Measurements from ENCODE around the gene DTX2. TPM values are rescaled to one million over a fixed set of nuclear protein-coding genes. Genes with fewer than 3 reads are reported as not detected.
A peak's percentile ranks its signal among the peaks of the same experiment; 100 is the strongest.
"Not testable (repeated sequence)": the region's sequence is repeated elsewhere in the genome, so short reads cannot be mapped to it uniquely, and the experiment has no call there.

DTX2 gene
- total RNA-seq, 1 donor from 2014 or later, result 55.6 TPM

DNA sequence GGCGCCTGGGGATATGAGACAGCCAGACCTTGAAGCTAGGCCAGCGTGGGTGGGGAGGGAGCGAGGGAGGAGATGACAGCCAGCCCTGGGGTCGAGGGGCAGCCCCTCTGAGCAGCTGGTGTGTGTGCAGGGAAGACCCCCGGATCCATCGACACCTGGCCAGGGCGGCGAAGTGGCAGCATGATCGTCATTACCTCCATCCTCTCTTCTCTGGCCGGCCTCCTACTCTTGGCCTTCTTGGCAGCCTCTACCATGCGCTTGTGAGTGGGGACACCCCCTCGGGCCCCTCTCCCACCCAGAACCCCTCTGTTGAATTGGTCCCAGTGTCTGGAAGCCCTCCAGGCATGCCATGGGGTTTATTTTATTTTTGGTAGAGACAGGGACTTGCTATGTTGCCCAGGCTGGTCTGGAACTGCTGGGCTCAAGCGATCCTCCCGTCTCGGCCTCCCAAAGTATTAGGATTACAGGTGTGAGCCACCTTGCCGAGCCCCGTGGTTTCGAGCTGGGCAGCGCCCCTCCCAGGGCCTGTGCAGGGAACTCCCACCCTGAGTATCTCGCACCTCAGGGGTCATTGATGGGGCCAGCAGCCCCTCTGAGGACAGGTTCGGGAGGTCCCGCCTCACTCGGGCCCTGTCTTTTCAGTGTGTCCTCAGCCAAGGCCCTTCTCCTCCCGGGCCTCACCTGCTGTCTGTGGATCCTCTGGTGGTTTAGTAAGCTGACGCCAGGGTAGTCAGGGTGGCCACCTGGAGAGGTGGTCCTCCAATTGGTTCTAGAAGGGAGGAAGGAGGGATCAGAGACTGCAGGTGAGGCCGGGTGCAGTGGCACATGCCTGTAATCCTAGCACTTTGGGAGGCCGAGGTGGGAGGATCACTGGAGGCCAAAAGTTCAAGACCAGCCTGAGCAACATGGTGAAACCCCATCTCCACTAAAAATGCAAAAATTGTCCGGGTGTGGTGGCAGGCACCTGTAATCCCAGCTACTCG, 52.6 kb downstream of the DTX2 start:
- H3K27me3 Mint-ChIP-seq, result no peaks in the 10 kb centered on the region
- no peaks in the 10 kb centered on the region for H3K4me1 Mint-ChIP-seq (ENCODE audit: low read depth)
- no peaks in the 10 kb centered on the region for H3K9me3 Mint-ChIP-seq (ENCODE audit: low read depth)
- no peak for DNase-seq (ENCODE audit: low spot score, unreplicated experiment)
- H3K27ac Mint-ChIP-seq, result peak overlapping the region; percentile 49
- TF ChIP-seq, protein P1, sequence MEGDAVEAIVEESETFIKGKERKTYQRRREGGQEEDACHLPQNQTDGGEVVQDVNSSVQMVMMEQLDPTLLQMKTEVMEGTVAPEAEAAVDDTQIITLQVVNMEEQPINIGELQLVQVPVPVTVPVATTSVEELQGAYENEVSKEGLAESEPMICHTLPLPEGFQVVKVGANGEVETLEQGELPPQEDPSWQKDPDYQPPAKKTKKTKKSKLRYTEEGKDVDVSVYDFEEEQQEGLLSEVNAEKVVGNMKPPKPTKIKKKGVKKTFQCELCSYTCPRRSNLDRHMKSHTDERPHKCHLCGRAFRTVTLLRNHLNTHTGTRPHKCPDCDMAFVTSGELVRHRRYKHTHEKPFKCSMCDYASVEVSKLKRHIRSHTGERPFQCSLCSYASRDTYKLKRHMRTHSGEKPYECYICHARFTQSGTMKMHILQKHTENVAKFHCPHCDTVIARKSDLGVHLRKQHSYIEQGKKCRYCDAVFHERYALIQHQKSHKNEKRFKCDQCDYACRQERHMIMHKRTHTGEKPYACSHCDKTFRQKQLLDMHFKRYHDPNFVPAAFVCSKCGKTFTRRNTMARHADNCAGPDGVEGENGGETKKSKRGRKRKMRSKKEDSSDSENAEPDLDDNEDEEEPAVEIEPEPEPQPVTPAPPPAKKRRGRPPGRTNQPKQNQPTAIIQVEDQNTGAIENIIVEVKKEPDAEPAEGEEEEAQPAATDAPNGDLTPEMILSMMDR (IDR thresholded peaks at IDR 0.05; ENCODE audit: unreplicated experiment), result no peak
- H3K36me3 Mint-ChIP-seq (ENCODE audit: insufficient read depth), result no peaks in the 10 kb centered on the region
- no peak overlapping the region for H3K4me3 Mint-ChIP-seq (ENCODE audit: low read depth)

DNA sequence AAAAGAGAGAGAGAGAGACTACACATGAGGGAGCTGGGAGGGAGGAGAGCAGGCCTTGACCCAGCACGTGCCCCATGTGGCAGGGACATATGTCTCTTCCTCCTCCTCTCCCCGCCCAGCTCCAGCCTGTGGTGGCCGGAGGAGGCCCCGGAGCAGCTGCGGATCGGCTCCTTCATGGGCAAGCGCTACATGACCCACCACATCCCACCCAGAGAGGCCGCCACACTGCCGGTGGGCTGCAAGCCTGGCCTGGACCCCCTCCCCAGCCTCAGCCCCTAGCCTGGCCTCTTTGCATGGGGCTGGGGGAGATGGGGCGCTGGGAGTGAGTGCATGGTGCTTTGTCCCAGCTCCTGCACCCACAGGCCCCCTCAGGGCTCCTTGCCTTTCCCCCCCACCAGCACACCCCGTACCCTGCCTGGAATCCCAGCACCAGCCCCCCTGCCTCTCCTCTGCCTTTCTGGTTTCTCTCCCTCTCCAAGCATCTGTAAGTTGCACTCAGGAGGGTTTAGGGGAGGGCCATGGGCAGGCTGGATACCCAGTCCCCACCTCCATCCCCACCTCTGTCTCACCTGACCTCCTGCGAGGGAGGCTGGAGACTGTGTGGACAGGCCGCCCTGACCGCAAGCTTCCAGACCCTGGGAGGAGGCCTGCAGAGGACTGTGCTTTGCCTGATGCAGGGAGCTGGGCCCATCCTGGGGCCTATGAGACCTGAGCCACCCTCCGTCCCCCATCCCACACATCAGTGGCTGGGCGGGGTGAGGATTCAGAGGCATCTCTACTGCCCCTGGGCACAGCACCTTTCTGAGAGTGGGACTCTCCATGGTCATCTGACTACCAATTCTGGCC, 53.6 kb downstream of the DTX2 start:
- Mint-ChIP-seq H3K4me1 (ENCODE audit: low read depth) (no peaks in the 10 kb centered on the region), H3K4me3 (ENCODE audit: low read depth) (no peak overlapping the region), H3K36me3 (ENCODE audit: insufficient read depth) (no peaks in the 10 kb centered on the region), H3K27me3 (no peaks in the 10 kb centered on the region), H3K27ac (no peak overlapping the region), H3K9me3 (ENCODE audit: low read depth) (no peaks in the 10 kb centered on the region)
- no peak for DNase-seq (ENCODE audit: low spot score, unreplicated experiment)
- TF ChIP-seq, protein P1 (IDR thresholded peaks at IDR 0.05; ENCODE audit: unreplicated experiment), result no peak

DNA sequence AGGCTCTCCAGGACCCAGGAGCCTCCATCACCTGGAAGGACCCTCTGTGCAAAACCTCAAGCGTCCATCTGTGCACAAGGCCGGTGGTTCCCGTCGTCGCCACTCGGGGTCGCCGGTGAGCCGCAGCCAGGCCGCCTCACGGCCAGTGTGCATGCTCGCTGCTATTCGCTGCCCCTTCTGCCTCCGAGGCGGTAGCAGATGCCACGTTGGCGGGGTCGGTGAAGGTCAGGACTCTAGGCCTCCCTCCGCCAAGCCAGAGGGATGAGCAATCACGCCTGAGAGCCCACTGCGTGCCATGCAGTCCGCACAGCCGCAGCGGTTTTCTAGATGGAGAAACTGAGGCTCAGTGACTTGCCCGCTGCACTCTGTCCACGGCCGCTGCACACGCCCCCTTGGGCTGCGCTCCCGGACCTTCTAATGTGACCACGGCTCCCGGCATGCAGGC, 54.5 kb downstream of the DTX2 start:
- H3K27ac Mint-ChIP-seq, result no peak overlapping the region
- TF ChIP-seq, protein P1 (IDR thresholded peaks at IDR 0.05; ENCODE audit: unreplicated experiment), result no peak
- H3K36me3 Mint-ChIP-seq (ENCODE audit: insufficient read depth), result no peaks in the 10 kb centered on the region
- no peak overlapping the region for H3K4me3 Mint-ChIP-seq (ENCODE audit: low read depth)
- no peaks in the 10 kb centered on the region for H3K27me3 Mint-ChIP-seq
- H3K4me1 Mint-ChIP-seq (ENCODE audit: low read depth), result no peaks in the 10 kb centered on the region
- no peaks in the 10 kb centered on the region for H3K9me3 Mint-ChIP-seq (ENCODE audit: low read depth)
- no peak for DNase-seq (ENCODE audit: low spot score, unreplicated experiment)

DNA sequence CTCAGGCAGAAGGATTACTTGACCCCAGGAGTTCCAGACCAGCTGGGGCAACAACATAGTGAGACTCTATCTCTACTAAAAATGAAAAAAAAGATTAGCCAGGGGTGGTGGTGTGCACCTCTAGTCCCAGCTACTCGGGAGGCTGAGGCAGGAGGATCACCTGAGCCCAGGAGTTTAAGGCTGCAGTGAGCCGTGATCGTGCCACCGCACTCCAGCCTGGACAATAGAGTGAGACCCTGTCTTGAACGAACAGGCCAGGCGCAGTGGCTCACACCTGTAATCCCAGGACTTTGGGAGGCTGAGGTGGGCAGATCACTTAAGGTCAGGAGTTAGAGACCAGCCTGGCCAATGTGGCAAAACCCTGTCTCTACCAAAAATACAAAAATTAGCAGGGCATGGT, 55.4 kb downstream of the DTX2 start:
- not testable (repeated sequence) for H3K4me1 Mint-ChIP-seq (ENCODE audit: low read depth); DNase-seq (ENCODE audit: low spot score, unreplicated experiment); H3K27me3 Mint-ChIP-seq; H3K27ac Mint-ChIP-seq; H3K4me3 Mint-ChIP-seq (ENCODE audit: low read depth); H3K9me3 Mint-ChIP-seq (ENCODE audit: low read depth); H3K36me3 Mint-ChIP-seq (ENCODE audit: insufficient read depth)

DNA sequence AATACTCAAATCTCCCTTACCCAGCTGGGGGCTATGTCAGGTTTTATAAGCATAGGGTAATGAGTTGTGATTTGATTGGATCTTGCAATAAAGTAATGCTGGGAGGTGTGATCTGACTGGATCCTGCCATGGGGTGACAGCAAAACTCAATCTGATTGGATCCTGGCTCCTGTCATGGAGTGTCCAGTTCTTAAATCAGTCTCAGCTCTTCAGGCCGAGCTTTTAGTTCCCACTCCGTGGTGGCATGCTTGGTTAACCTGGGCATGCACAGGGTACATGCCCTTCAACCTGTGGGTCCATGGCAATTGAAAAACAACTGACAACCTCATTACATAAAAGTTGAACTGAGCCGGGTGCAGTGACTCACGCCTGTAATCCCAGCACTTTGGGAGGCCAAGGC, 64.7 kb downstream of the DTX2 start:
- H3K36me3 Mint-ChIP-seq (ENCODE audit: insufficient read depth); H3K4me3 Mint-ChIP-seq (ENCODE audit: low read depth); H3K27me3 Mint-ChIP-seq; DNase-seq (ENCODE audit: low spot score, unreplicated experiment); H3K4me1 Mint-ChIP-seq (ENCODE audit: low read depth); H3K9me3 Mint-ChIP-seq (ENCODE audit: low read depth); H3K27ac Mint-ChIP-seq: not testable (repeated sequence)

DNA sequence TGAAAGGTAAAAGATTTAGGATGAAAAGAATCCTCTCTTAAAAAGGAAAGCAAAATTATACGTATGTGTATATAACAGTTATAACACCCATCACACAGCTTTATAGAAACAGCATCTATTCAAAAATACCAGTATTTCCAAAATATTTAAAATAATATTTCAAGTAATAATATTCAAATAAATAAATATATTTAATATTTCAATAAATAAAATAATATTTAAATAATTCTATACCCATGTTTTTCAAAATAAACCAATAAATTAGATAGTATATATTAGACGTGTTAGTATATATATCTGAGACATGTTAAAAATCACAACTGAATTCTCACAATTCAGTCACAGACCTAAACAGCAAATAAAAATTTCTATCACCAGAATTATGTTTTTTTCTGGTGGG, 70.1 kb downstream of the DTX2 start:
- H3K4me3 Mint-ChIP-seq (ENCODE audit: low read depth); H3K27me3 Mint-ChIP-seq; H3K9me3 Mint-ChIP-seq (ENCODE audit: low read depth); H3K36me3 Mint-ChIP-seq (ENCODE audit: insufficient read depth); H3K4me1 Mint-ChIP-seq (ENCODE audit: low read depth); DNase-seq (ENCODE audit: low spot score, unreplicated experiment); H3K27ac Mint-ChIP-seq: not testable (repeated sequence)

DNA sequence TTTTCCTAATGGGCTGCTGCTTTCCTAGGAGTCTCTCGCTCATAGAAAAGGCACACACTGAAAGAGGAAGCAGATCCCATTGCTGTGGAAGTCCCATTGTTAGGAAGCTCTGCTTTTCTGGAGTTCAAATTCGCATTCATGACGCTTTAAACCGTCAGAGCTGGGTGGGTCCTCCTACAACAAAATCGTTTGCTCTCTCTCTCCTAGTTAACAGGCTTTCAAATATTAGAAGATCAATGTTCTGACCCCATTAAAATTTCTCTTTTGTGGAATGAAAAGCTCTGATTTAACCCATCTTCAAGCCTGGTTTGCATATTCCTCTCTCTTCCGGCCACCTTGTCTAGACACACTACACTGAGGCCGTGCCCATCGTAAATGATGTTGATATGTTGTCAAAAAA, 81.7 kb downstream of the DTX2 start, which contains the start of gene SPDYE16:
SPDYE16 (minus strand) TSS at position 101 of the 400 bp plus-strand sequence. CDS start 1,838 bp downstream, outside the sequence.
- H3K27me3 Mint-ChIP-seq; H3K27ac Mint-ChIP-seq; H3K9me3 Mint-ChIP-seq (ENCODE audit: low read depth); H3K36me3 Mint-ChIP-seq (ENCODE audit: insufficient read depth); H3K4me1 Mint-ChIP-seq (ENCODE audit: low read depth); DNase-seq (ENCODE audit: low spot score, unreplicated experiment); H3K4me3 Mint-ChIP-seq (ENCODE audit: low read depth): not testable (repeated sequence)

DNA sequence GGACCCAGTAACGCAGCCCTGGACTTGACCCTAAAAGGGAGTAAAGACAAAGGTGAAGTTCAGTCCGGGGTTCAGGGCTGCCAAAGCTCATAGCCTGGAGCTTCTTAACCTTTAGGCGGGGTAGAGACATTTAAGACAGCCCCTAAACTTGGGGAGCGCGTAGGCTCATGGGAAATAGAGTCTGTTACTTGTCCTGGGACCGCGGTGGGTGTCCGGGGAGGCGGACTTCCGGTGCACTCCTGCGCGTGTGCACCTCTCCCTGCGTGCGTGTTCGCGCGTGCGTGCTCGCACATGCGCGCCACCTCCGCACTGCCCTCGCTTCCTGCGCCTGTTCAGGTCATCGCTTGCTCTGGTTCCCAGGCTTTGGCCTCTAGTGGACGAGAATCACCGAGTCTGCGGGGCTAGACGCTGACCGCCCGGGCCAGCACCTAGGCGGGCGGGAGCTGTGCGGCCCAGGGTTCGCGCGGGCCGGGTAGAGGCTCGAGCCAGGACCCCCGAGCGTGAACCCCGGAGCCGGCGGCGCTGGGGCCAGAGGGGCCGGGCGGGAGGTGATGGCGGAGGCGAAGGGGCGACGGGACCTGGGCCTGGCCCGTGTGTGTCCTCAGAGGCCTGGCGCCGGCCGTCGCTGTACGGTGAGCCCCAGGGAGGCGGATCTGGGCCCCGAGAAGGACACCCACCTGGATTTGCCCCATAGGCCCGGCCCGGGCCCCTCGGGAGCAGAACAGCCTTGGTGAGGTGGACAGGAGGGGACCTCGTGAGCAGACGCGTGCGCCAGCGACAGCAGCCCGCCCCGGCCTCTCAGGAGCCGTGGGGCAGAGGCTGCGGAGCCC, 87.7 kb downstream of the DTX2 start:
- Mint-ChIP-seq H3K27ac (peak overlapping the region; percentile 94), H3K4me3 (ENCODE audit: low read depth) (peak overlapping the region; percentile 90)
- DNase-seq (ENCODE audit: low spot score, unreplicated experiment), result peak; percentile 73
- not testable (repeated sequence) for H3K27me3 Mint-ChIP-seq; H3K4me1 Mint-ChIP-seq (ENCODE audit: low read depth); H3K36me3 Mint-ChIP-seq (ENCODE audit: insufficient read depth); H3K9me3 Mint-ChIP-seq (ENCODE audit: low read depth)

DNA sequence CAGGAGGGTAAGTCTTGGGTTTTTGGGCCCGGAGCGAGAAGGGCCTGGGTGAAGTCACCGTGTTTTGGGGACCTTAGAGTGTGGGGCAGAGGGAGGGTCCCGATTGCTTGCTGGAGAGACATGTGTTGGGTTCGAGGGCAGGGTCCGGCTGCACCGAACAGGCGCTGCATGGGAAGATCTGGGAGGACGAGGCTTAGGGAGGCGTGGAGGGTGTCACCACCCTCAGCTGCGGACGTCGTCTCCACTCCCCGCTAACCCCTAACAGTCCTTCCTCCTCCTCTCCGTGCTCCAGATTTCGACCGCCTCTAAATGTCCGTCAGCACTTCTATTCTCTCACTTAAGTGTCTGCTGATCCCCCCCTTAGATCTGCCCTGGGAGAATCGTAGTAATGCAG, 88.3 kb downstream of the DTX2 start:
- H3K27me3 Mint-ChIP-seq; H3K36me3 Mint-ChIP-seq (ENCODE audit: insufficient read depth); H3K4me1 Mint-ChIP-seq (ENCODE audit: low read depth); DNase-seq (ENCODE audit: low spot score, unreplicated experiment); H3K9me3 Mint-ChIP-seq (ENCODE audit: low read depth): not testable (repeated sequence)
- peak overlapping the region; percentile 94 for H3K27ac Mint-ChIP-seq
- peak overlapping the region; percentile 90 for H3K4me3 Mint-ChIP-seq (ENCODE audit: low read depth)
